SU-DHL-6 (cell line): Measurements from ENCODE around the gene ATE1.

Source experiments
- H2AFZ ChIP-seq: fragments of 200-600 bp; sonication (generic); 2 replicates; pipeline ENCODE4 v1.6.1; 2014; ENCODE audit warnings: low read depth, mild to moderate bottlenecking, moderate library complexity, mixed read lengths, antibody characterized with exemption, low read length; ENCODE audit not compliant: severe bottlenecking
- H3F3A ChIP-seq: fragments of 200-600 bp; shearing (Covaris generic); 2 replicates; pipeline ENCODE4 v1.6.0; 2016; ENCODE audit warnings: antibody characterized with exemption, mild to moderate bottlenecking; ENCODE audit not compliant: insufficient read depth
- H3K27ac ChIP-seq: fragments of 200-600 bp; sonication (generic); 2 replicates; pipeline ENCODE4 v1.5.1; 2016; ENCODE audit warnings: low read depth, mild to moderate bottlenecking, low read length, moderate library complexity, mixed read lengths
- H3K27me3 ChIP-seq: fragments of 200-600 bp; sonication (generic), shearing (Covaris generic); 2 replicates; pipeline ENCODE4 v1.6.0; 2014; ENCODE audit warnings: mild to moderate bottlenecking, low read length
- H3K36me3 ChIP-seq: fragments of 200-600 bp; sonication (generic); 2 replicates; pipeline ENCODE4 v1.6.1; 2014; ENCODE audit warnings: mild to moderate bottlenecking, low read length, mixed read lengths
- H3K4me2 ChIP-seq: fragments of 300-600, 200-600 bp; shearing (Covaris generic), sonication (generic); 2 replicates; pipeline ENCODE4 v1.6.0; 2014; ENCODE audit warnings: low read length, low read depth, mild to moderate bottlenecking; ENCODE audit not compliant: poor library complexity, severe bottlenecking
- H3K4me3 ChIP-seq: fragments of 200-600 bp; sonication (generic); 2 replicates; pipeline ENCODE4 v1.5.1; 2014; ENCODE audit warnings: antibody characterized with exemption, low read length, mild to moderate bottlenecking, mixed read lengths; ENCODE audit not compliant: insufficient read depth, poor library complexity, severe bottlenecking
- H3K79me2 ChIP-seq: fragments of 200-600 bp; sonication (generic); 2 replicates; pipeline ENCODE4 v1.6.1; 2014; ENCODE audit warnings: mild to moderate bottlenecking, low read length, moderate library complexity; ENCODE audit not compliant: insufficient read depth
- H3K9ac ChIP-seq: fragments of 200-600 bp; sonication (generic); 2 replicates; pipeline ENCODE4 v1.7.0; 2014; ENCODE audit warnings: mild to moderate bottlenecking, low read length
- H3K9me2 ChIP-seq: fragments of 200-600 bp; sonication (generic); replicated peaks from 2 replicates; pipeline ENCODE4 v1.6.1; 2014; ENCODE audit warnings: low read length; ENCODE audit not compliant: insufficient read depth
- H3K9me3 ChIP-seq: fragments of 200-600 bp; sonication (generic); 2 replicates; pipeline ENCODE4 v1.6.1; 2014; ENCODE audit warnings: low read length, mixed read lengths; ENCODE audit not compliant: insufficient read depth
- H4K20me1 ChIP-seq: fragments of 200-600 bp; sonication (generic); 2 replicates; pipeline ENCODE4 v1.6.1; 2014; ENCODE audit warnings: low read depth, mild to moderate bottlenecking, antibody characterized with exemption, low read length, moderate library complexity, mixed read lengths
- EZH2phosphoT487 ChIP-seq: fragments of 200-600 bp; sonication (generic), shearing (Covaris generic); conservative IDR thresholded peaks from 2 replicates; pipeline ENCODE4 v1.6.1; 2018; ENCODE audit warnings: mild to moderate bottlenecking, antibody characterized with exemption, low read length, moderate library complexity, mixed read lengths
- TF ChIP-seq, protein P1 (sequence below): fragments of 200-600 bp; sonication (generic); IDR thresholded peaks from one replicate; pipeline ENCODE4 v1.5.1; 2017; ENCODE audit warnings: antibody characterized with exemption, mild to moderate bottlenecking, low read length, moderate library complexity; ENCODE audit not compliant: insufficient read depth, poor library complexity, severe bottlenecking

The ATE1 gene

DNA sequence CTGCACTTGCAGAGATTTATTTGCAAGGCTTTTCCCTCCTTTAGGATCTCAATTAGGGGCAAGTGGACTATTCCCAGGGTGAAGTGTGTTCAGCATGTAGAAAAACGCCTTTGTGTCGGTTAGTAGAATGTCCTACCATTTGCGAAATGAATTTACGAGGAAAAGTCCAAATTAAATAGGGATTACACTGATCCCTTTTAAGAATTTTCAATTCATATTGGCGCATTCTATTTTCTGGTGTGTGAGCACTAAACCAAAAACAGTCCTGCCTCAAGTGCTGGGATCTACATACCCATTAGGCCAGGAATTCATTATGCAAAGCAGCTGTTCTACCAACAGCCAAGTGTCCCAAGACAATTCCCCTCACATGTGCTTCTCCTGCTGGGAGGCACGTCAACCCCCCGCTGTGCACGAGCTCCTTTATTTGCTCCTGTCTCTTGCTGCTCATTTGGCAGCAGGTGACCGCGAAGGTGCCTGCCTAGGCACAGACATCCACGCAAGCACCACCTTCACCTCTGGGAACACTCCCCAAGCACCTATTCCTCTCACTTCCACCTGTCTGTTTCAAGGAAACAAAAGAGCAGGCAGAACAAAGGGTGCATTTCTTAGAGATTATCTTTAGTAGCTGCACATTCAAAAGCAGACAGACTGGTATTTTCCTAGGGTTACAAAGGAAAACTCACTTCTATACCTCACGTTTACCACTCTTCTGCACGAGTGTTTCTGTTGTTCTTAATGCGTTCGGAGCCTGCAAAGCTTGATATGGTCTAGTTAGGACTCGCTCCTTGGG is 195.0 kb downstream of the ATE1 start:
- TF ChIP-seq, protein P1, sequence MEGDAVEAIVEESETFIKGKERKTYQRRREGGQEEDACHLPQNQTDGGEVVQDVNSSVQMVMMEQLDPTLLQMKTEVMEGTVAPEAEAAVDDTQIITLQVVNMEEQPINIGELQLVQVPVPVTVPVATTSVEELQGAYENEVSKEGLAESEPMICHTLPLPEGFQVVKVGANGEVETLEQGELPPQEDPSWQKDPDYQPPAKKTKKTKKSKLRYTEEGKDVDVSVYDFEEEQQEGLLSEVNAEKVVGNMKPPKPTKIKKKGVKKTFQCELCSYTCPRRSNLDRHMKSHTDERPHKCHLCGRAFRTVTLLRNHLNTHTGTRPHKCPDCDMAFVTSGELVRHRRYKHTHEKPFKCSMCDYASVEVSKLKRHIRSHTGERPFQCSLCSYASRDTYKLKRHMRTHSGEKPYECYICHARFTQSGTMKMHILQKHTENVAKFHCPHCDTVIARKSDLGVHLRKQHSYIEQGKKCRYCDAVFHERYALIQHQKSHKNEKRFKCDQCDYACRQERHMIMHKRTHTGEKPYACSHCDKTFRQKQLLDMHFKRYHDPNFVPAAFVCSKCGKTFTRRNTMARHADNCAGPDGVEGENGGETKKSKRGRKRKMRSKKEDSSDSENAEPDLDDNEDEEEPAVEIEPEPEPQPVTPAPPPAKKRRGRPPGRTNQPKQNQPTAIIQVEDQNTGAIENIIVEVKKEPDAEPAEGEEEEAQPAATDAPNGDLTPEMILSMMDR: no peak
- no peak for TF ChIP-seq EZH2phosphoT487
- H3K9ac ChIP-seq: no peak overlapping the region
- H2AFZ ChIP-seq: no peak overlapping the region
- H4K20me1 ChIP-seq: no peaks in the 10 kb centered on the region
- no peaks in the 10 kb centered on the region for H3K27me3 ChIP-seq
- H3K4me3 ChIP-seq: no peak overlapping the region
- H3K27ac ChIP-seq: no peak overlapping the region
- H3K9me2 ChIP-seq: no peaks in the 10 kb centered on the region
- no peaks in the 10 kb centered on the region for H3K9me3 ChIP-seq
- H3K79me2 ChIP-seq: no peaks in the 10 kb centered on the region
- H3K36me3 ChIP-seq: no peaks in the 10 kb centered on the region
- H3K4me2 ChIP-seq: no peak overlapping the region
- no peaks in the 10 kb centered on the region for H3F3A ChIP-seq

DNA sequence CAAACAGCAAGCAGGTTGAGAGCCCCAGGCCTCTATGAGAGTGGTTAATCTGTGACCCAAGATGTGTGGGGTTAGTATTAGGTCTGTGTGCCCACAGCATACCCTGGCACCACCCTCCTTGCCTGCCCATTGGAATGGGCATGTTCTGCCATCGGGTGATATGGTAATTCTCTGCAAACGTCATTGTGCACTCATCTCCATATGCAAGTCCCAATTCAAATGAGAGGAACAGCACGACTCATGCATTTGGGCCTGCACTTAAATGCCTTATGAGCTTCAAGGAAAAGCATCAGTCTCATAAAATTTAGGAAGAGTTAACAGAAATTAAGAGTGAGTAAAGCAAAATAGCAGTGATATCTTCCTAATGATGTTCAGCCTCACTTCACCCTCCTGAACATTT is 195.7 kb downstream of the ATE1 start:
- Histone ChIP-seq H2AFZ (no peak overlapping the region), H3K27ac (no peak overlapping the region), H3K4me2 (no peak overlapping the region), H3K27me3 (no peaks in the 10 kb centered on the region), H3K9me2 (no peaks in the 10 kb centered on the region), H4K20me1 (no peaks in the 10 kb centered on the region), H3F3A (no peaks in the 10 kb centered on the region), H3K9ac (no peak overlapping the region), H3K36me3 (no peaks in the 10 kb centered on the region), H3K9me3 (no peaks in the 10 kb centered on the region), H3K79me2 (no peaks in the 10 kb centered on the region), H3K4me3 (no peak overlapping the region)
- TF ChIP-seq EZH2phosphoT487: no peak
- TF ChIP-seq, protein P1: no peak

DNA sequence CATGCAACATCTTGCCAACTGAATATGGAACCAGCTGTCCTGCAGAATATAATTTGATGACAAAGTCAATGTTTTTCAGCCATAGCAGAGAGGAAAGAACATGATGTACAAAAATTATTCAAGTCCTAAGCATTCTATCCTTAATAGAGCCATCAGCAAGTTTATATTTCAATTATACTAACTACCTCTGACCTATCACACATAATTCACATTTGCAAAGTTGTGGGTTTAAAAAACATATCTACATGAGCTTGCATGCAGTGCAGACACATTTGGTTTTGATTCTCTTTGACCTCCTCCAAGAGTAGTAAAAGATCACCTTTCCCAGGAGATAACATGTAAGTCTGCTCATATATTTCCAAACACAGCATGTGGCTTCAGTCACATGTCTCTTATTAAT is 203.5 kb downstream of the ATE1 start:
- Histone ChIP-seq H3K27me3 (no peaks in the 10 kb centered on the region), H4K20me1 (no peaks in the 10 kb centered on the region), H3K9me2 (no peaks in the 10 kb centered on the region), H3K27ac (no peak overlapping the region), H3K9me3 (no peaks in the 10 kb centered on the region), H3K79me2 (no peaks in the 10 kb centered on the region), H3K4me3 (no peak overlapping the region), H3K4me2 (no peak overlapping the region), H3K9ac (no peak overlapping the region), H3K36me3 (no peaks in the 10 kb centered on the region), H2AFZ (no peak overlapping the region), H3F3A (no peaks in the 10 kb centered on the region)
- no peak for TF ChIP-seq EZH2phosphoT487
- TF ChIP-seq, protein P1: no peak
